Dendritic cell treated with granulocyte-macrophage colony-stimulating factor and Interleukin-4, amounts not matched to agents 40 ng/mL and 50 ng/mL, for 4 days (primary cell): ENCODE data around the gene PSMD13.
"Not testable (repeated sequence)": the region's sequence is repeated elsewhere in the genome, so short reads cannot be mapped to it uniquely, and the experiment has no call there.

Experiments
- H3K27ac Mint-ChIP-seq: one replicate; pipeline ENCODE4 v1.8.0; 2022; ENCODE audit warnings: mild to moderate bottlenecking, mixed read lengths
- H3K27me3 Mint-ChIP-seq: one replicate; pipeline ENCODE4 v1.8.0; 2022; ENCODE audit warnings: mild to moderate bottlenecking, mixed read lengths
- H3K36me3 Mint-ChIP-seq: one replicate; pipeline ENCODE4 v1.8.0; 2022; ENCODE audit warnings: low read depth, mixed read lengths
- H3K4me1 Mint-ChIP-seq: one replicate; pipeline ENCODE4 v1.8.0; 2022; ENCODE audit warnings: low read depth, mixed read lengths
- H3K4me3 Mint-ChIP-seq: one replicate; pipeline ENCODE4 v1.8.0; 2022; ENCODE audit warnings: mild to moderate bottlenecking, moderate library complexity, mixed read lengths
- H3K9me3 Mint-ChIP-seq: one replicate; pipeline ENCODE4 v1.8.0; 2022; ENCODE audit warnings: mixed read lengths
- intact Hi-C: fragments of 100-400 bp; cut with micrococcal nuclease; formaldehyde crosslinking; loops from one replicate; pipeline ENCODE4 v1.15.0; 2022

The PSMD13 gene

DNA sequence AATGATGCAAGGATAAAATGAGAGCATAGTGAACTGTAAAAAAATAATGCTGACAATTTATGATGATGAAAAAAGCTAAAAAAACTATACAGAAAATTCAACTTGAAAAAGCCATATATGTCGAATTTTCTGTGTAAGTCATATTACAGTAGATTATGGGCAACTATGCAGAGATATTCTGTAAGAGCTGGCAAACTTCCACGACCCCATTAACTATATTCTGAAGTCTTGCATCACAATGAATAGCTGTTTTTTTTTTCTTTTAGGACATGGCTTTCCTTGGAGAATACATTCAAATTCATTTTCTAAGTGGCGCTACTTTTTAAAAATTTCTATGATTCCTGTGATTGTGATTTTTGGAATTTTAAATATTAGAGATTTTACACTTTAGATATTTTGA lies 18.4 kb downstream of the PSMD13 start:
- Mint-ChIP-seq H3K36me3 (peaks cover 39% of the 10 kb centered on the region), H3K27me3 (peaks cover 21% of the 10 kb centered on the region), H3K27ac (no peak overlapping the region), H3K9me3 (no peaks in the 10 kb centered on the region), H3K4me3 (no peak overlapping the region), H3K4me1 (peaks cover 6% of the 10 kb centered on the region)
- intact Hi-C loops: loop anchor here (10.0 kb wide), 1 partner anchor 50 kb away; the partner anchor contains the start of gene IFITM2

DNA sequence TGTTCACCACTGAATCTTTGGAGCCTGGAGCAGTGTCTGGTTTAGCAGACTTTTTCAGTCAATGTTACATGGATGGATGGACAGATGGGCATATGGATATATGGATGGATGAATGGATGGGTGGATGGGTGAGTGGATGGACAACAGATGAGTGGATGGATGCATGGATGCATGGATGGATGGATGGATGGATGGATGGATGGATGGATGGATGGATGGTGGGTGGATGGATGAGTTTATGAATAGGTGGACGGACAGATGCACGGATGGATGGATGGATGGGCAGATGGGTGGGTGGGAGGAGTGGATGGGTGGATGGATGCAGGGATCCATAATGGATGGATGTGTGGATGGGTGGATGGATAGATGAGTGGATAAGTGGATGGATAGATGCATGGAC lies 19.0 kb downstream of the PSMD13 start:
- no peaks in the 10 kb centered on the region for H3K9me3 Mint-ChIP-seq
- peaks cover 21% of the 10 kb centered on the region for H3K27me3 Mint-ChIP-seq
- intact Hi-C loops: loop anchor here (10.0 kb wide), 1 partner anchor 49 kb away; the partner anchor contains the start of gene IFITM2
- peaks cover 6% of the 10 kb centered on the region for H3K4me1 Mint-ChIP-seq
- H3K4me3 Mint-ChIP-seq: no peak overlapping the region
- H3K36me3 Mint-ChIP-seq: peaks cover 34% of the 10 kb centered on the region
- no peak overlapping the region for H3K27ac Mint-ChIP-seq

DNA sequence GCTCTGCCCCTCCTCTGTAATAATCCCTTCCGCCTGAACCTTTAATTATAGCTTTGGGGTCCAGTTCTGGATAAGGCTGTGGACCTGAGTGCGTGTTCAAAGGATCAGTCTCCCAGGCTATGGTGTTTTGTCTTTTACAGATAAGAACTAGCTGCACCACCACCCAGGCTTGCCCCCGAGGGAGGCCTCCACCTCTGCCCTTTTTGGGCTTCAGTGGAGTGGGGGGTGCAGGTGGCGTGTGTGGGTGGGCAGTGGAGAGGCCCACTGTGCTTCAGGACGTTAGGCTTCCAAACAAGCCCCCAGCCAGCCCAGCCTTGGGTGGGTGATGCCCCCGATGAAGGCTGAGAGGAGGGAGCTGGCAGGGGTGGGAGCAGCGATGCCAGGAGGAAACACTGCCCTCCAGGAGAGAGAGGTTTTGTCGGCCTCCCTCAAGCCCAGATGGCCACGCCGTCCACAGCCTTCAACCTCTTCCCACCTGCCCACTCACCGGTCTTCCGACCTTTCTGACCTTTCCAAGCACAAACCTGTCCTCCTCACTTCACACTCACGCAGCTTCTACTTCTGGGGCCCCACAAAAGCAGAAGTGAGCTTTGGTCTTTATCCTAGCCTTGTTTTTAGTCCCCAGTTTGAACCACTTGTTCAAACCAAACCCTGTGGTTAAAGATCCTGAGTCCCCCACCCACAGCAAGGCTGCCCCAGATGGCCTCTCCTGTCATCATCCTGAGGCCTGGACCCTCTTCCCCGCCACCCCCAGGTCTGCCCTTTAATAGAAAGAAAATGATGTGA lies 20.4 kb downstream of the PSMD13 start:
- H3K4me3 Mint-ChIP-seq: no peak overlapping the region
- no peak overlapping the region for H3K27ac Mint-ChIP-seq
- H3K36me3 Mint-ChIP-seq: peaks cover 20% of the 10 kb centered on the region
- intact Hi-C loops: loop anchor here (10.0 kb wide), 1 partner anchor 48 kb away; the partner anchor contains the start of gene IFITM2
- no peaks in the 10 kb centered on the region for H3K9me3 Mint-ChIP-seq
- peaks cover 6% of the 10 kb centered on the region for H3K4me1 Mint-ChIP-seq
- peaks cover 21% of the 10 kb centered on the region for H3K27me3 Mint-ChIP-seq

DNA sequence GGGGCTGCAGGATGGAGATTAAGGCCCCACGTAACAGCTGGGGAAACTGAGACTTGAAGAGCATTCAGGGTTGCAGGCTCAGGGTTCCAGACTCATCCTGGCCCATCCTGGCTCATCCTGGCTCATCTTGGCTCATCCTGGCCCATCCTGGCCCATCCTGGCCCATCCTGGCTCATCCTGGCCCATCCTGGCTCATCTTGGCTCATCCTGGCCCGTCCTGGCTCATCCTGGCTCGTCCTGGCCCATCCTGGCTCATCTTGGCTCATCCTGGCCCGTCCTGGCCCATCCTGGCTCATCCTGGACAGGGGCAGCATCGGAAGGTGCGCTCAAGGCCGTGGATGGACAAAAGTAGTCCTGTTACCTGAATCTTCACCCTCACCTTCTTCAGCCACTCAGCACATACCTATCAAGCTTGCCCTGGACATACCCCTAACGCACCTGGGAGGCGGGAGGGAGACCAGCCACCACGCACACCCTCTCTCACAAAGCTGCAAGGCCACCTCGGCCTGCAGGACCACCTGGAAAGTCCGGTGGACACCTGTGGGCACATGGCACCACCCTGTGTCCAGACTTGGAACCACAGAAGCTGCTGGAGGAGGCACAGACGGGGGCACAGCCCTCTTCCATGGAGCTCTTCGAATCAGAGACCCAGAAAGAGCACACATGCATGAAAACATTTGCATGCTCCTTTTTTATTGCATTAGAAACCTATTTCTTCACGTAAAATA lies 21.2 kb downstream of the PSMD13 start:
- Mint-ChIP-seq H3K9me3 (no peaks in the 10 kb centered on the region), H3K4me3 (no peak overlapping the region), H3K27me3 (peaks cover 21% of the 10 kb centered on the region), H3K4me1 (peaks cover 6% of the 10 kb centered on the region), H3K27ac (no peak overlapping the region), H3K36me3 (peaks cover 13% of the 10 kb centered on the region)
- intact Hi-C loops: loop anchor here (10.0 kb wide), 1 partner anchor 47 kb away; the partner anchor contains the start of gene IFITM2

DNA sequence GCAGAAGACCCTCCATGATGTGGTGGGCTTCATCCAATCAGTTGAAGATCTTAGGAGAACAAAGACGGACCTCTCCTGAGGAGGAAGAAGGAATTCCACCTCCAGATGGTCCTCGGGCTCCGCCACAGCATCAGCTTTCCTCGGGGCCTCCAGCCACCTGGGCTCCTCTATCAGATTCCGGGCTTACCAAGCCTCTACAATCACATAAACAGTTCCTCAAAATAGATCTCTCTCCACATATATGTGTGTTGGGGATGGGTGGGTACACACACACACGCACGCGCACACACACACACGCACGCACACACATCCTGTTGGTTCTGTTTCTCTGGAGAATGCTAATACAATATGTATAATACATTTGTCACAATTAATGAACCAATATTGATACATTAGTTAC lies 22.6 kb downstream of the PSMD13 start:
- Mint-ChIP-seq H3K4me3 (no peak overlapping the region), H3K4me1 (peaks cover 6% of the 10 kb centered on the region), H3K27ac (no peak overlapping the region), H3K36me3 (no peaks in the 10 kb centered on the region), H3K9me3 (no peaks in the 10 kb centered on the region), H3K27me3 (peaks cover 21% of the 10 kb centered on the region)
- intact Hi-C loops: loop anchor here (10.0 kb wide), 1 partner anchor 45 kb away; the partner anchor contains the start of gene IFITM2

DNA sequence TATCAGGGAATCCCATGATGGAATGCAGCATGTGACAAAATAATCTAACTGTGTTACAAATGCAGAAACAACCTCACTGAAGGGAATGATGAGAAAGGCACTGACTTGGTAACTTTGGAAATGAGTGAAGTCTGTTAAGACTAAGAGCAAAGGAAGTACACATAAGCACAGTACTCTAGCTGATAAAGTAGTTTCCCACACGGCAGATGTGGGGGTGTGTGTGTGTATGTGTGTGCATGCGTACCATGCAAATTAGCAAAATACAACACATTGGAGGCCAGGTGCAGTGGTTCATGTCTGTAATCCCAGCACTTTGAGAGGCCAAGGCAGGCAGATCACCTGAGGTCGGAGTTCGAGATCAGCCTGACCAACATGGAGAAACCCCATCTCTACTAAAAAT lies 24.8 kb downstream of the PSMD13 start:
- intact Hi-C loops: no loop called here
- H3K9me3 Mint-ChIP-seq: no peaks in the 10 kb centered on the region
- H3K27ac Mint-ChIP-seq: no peak overlapping the region
- peaks cover 6% of the 10 kb centered on the region for H3K4me1 Mint-ChIP-seq
- no peaks in the 10 kb centered on the region for H3K36me3 Mint-ChIP-seq
- H3K4me3 Mint-ChIP-seq: no peak overlapping the region
- peaks cover 17% of the 10 kb centered on the region for H3K27me3 Mint-ChIP-seq

DNA sequence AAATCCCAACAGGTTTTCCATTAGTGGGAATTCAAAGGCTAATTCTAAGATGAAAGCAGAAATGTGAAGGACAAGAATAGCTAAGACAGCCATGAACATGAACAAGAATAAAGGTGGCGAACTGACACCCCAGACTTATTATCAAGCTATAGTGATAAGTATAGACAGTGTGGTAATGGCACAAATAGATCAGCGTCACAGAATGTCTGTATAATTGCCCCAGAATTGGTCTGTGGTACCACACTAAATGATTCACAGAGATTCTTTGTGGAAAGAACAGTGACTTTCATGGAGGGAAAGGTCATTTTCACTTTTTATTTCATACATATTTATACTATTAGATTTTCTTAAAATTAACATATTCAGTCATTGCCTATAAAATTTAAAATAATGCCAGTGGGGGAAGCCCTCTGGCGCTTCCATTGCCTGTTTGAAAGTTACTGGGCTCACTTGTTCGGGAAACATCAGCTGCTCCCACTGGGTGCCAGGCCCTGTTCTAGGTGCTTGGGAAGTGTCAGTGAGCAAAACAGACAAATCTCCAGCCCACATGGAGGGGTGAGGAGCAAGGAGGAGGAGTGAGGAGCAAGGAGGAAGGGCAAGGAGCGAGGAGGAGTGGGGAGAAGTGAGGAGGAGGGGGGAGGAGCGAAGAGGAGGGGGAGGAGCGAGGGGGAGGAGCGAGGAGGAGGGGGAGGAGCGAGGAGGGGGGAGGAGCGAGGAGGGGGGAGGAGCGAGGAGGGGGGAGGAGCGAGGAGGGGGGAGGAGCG lies 30.1 kb downstream of the PSMD13 start:
- intact Hi-C loops: no loop called here
- no peaks in the 10 kb centered on the region for H3K36me3 Mint-ChIP-seq
- H3K27ac Mint-ChIP-seq: peak overlapping the region; percentile 99
- H3K4me1 Mint-ChIP-seq: peaks cover 44% of the 10 kb centered on the region
- peaks cover 2% of the 10 kb centered on the region for H3K27me3 Mint-ChIP-seq
- peak overlapping the region; percentile 50 for H3K4me3 Mint-ChIP-seq
- no peaks in the 10 kb centered on the region for H3K9me3 Mint-ChIP-seq

DNA sequence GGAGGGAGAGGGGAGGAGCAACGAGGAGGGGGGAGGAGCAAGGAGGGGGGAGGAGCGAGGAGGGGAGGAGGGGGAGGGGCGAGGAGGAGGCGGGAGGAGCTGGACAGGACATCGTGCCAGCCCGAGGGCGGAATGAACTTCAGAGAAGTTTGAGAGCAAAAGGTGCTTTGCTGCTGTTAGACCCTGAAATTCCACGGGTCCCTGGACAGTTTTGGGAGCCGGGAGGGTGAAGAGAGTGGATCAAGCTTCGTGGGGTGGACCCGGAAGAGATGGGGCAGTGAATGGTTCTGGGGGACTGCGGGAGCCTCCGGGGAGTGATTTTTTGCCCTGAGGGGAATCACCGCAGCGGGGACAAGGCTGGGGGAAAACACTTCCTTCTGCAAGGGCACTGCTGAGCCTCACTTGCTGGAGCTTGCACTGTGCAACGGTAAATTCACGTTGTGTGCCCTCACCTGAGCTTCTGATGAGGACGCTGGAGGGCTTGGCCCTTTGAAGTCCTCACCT lies 30.8 kb downstream of the PSMD13 start:
- Mint-ChIP-seq H3K9me3 (no peaks in the 10 kb centered on the region), H3K4me1 (peaks cover 47% of the 10 kb centered on the region), H3K27ac (peak overlapping the region; percentile 99), H3K36me3 (no peaks in the 10 kb centered on the region), H3K4me3 (peak overlapping the region; percentile 77), H3K27me3 (peaks cover 5% of the 10 kb centered on the region)
- intact Hi-C loops: no loop called here

DNA sequence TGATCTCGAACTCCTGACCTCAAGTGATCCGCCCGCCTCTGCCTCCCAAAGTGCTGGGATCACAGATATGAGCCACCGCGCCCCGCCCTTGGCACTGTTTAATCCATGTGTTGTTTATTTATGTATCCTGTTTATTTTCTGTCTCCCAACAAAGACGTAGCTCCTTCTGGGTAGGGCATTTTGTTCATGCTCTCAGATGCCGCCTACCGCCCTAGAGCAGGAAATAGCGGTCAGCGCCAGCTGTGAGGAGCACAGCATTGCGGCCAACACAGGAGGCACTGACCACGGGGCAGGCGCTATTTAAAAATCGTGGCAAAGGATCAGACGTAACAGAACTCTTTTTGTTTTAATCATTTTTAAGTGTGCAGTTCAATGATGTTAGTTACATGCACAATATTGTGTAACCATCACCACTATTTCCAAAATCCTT lies 32.0 kb downstream of the PSMD13 start:
- H3K4me1 Mint-ChIP-seq: peaks cover 51% of the 10 kb centered on the region
- peaks cover 10% of the 10 kb centered on the region for H3K27me3 Mint-ChIP-seq
- peak overlapping the region; percentile 77 for H3K4me3 Mint-ChIP-seq
- H3K36me3 Mint-ChIP-seq, H3K9me3 Mint-ChIP-seq: not testable (repeated sequence)
- intact Hi-C loops: loop anchor here (1.0 to 2.0 kb wide), 3 partner anchors 9 to 62 kb away; partner anchors contain the start of genes BET1L, PSMD13, RIC8A and SIRT3
- peak overlapping the region; percentile 99 for H3K27ac Mint-ChIP-seq

DNA sequence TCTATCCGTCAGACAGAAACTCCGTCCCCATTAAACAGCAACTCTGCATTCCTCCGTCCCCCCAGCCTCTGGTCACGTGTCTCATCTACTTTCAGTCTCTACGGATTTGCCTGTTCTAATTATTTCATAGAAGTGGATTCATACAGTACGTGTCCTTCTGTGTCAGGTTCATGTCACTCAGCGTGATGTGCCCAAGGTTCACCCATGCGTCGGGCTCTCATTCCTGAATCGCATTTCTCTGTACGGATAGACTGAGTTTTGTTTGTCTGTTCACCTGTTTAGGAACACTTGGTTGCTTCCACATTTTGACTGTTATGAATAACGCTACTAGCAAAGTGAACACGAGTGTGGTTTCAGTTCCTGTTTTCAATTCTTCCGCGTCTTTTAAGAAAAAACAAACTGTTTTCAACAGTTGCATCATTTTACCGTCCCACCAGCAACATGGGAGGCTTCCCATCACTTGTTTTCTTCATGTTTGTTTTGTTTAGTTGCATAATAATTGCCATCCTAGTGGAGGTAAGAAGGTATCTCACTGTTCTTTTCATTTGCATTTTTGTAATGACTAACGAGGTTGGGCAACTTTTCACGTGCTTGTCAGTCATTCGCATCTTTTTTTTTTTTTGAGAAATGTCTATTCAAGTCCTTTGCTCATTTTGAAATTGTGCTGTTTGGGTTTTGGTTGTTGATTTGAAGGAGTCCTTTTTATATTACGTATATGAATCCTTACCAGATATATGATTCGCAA lies 32.5 kb downstream of the PSMD13 start:
- intact Hi-C loops: loop anchor here (1.0 to 2.0 kb wide), 2 partner anchors 8 to 63 kb away; partner anchors contain the start of genes BET1L and RIC8A
- H3K27ac Mint-ChIP-seq: peak overlapping the region; percentile 99
- H3K4me3 Mint-ChIP-seq: peak overlapping the region; percentile 77
- H3K27me3 Mint-ChIP-seq: peaks cover 10% of the 10 kb centered on the region
- no peaks in the 10 kb centered on the region for H3K9me3 Mint-ChIP-seq
- peaks cover 55% of the 10 kb centered on the region for H3K4me1 Mint-ChIP-seq
- H3K36me3 Mint-ChIP-seq: no peaks in the 10 kb centered on the region

DNA sequence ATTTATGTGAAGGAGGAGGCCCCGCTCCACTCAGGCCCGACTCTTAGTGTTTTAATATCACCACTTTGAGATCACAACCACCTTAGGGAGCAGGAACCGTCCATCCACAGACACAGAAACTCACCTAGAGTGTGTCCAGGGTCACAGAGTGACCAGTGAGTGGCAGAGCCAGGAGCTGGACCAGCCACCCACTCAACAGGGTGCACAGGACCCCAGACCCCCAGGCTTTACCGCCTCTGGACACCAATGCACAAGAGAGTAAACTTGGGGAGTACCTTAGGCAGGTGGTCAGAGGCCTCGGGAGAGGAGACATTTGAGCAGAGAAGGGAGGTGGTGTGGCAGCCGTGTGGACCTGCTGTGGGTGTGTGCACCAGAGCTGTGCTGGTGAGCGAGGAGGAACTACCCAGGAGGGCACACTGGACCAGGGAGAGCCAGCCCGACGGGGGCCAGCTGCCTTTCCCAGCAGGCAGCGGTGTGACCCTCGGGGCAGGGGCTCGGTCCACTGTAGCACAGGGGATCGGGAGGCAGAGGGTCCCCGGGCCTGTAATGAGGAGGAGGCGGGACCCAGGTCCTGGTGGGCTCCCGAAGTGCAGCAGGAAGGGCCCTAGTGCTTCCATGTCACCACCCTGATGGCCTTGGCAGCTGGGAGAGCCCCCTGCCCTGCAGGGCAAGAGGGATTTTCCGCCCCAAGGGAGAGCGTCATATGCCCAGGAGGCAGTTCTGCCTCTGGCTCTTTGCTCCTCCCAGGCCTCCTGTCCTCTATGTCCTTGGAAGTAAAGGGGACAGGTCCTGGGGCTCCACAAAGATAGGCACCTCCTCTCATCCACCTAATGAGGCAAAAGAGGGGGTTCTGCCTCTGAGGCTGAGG lies 33.9 kb downstream of the PSMD13 start:
- Mint-ChIP-seq H3K27ac (peak overlapping the region; percentile 99), H3K9me3 (no peaks in the 10 kb centered on the region), H3K4me3 (peak overlapping the region; percentile 2), H3K4me1 (peaks cover 65% of the 10 kb centered on the region), H3K36me3 (no peaks in the 10 kb centered on the region), H3K27me3 (peaks cover 12% of the 10 kb centered on the region)
- intact Hi-C loops: loop anchor here (5.0 kb wide), 1 partner anchor 37 kb away; the partner anchor contains the start of gene IFITM2

DNA sequence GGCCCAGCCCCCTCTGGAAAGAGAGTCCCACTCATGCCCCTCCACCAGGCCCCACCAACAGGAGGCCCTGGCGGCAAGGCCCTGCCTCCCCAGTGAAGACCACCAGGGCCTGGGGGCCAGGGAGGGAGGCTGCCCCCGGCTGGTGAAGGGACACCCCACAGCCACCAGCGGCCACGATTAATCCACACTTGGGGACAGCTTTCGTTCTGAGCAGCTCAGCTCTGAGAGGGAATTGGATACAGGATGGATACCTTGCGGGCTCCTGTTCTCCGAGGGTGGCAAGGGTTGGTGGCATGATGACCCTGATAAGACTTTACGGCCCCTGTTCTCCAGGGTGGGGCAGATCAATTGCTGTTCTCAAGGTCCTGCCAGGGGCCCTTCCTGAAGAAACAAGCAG lies 34.5 kb downstream of the PSMD13 start:
- Mint-ChIP-seq H3K27me3 (peaks cover 15% of the 10 kb centered on the region), H3K4me3 (no peak overlapping the region), H3K9me3 (no peaks in the 10 kb centered on the region), H3K36me3 (no peaks in the 10 kb centered on the region), H3K27ac (peak overlapping the region; percentile 99), H3K4me1 (peaks cover 65% of the 10 kb centered on the region)
- intact Hi-C loops: loop anchor here (5.0 kb wide), 1 partner anchor 36 kb away; the partner anchor contains the start of gene IFITM2
